ENCODE results near the gene USP40. TPM values are rescaled to one million over a fixed set of nuclear protein-coding genes. Genes with fewer than 3 reads are reported as not detected.

USP40 gene
- total and polyA plus RNA-seq, 2 experiments from 2014 or later = 5.7 to 11.7 TPM

DNA sequence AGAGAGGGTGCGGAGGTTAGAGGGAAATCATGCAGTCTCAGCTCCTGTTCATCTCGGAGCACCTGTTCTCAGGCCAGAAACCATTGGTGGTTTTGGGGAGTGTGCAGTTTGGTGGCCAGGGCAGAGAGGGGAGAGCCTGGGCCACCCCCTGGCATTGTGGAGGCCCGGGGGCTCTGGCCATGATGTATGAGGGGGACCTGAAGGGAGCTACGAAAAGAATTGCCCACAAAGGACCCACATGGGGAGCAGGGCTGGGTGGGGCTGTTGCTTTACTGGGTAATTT, 124.6 kb downstream of the USP40 start:
- no peak overlapping the region for H3K4me2 ChIP-seq
- H3K27ac ChIP-seq (ENCODE audit: low read depth) = no peak overlapping the region
- H3K4me1 ChIP-seq (ENCODE audit: insufficient read depth) = no peaks in the 10 kb centered on the region
- Mint-ChIP-seq H3K27me3 (ENCODE audit: insufficient read depth, low read depth, poor library complexity) (peaks cover 9% of the 10 kb centered on the region), H3K4me3 (no peak overlapping the region), H3K27ac (no peak overlapping the region), H3K36me3 (ENCODE audit: low read depth) (peaks cover 5% of the 10 kb centered on the region; the same call in 1 of the 3 replicates), H3K9me3 (no peaks in the 10 kb centered on the region), H3K4me1 (no peaks in the 10 kb centered on the region; the same call in 2 of the 3 replicates)
- H3K4me3 ChIP-seq = no peak overlapping the region
- H3K79me2 ChIP-seq (replicated peaks; ENCODE audit: insufficient read depth) = no peaks in the 10 kb centered on the region
- no peak overlapping the region for H2AFZ ChIP-seq
- no peaks in the 10 kb centered on the region for H3K36me3 ChIP-seq (ENCODE audit: insufficient read depth)
- no peaks in the 10 kb centered on the region for H3K27me3 ChIP-seq (ENCODE audit: insufficient read depth)
- H4K20me1 ChIP-seq (replicated peaks; ENCODE audit: insufficient read depth) = no peaks in the 10 kb centered on the region
- H3K9me2 ChIP-seq (ENCODE audit: insufficient read depth) = no peaks in the 10 kb centered on the region
- TF ChIP-seq CTCF (conservative IDR thresholded peaks at IDR 0.05; ENCODE audit: low read depth in 2 of 2) (no peak), NANOG (IDR thresholded peaks at IDR 0.05; ENCODE audit: borderline replicate concordance) (no peak), EZH2 (IDR thresholded peaks at IDR 0.05; ENCODE audit: low read depth, unreplicated experiment) (no peak), CREB1 (CRISPR knock-in tag; IDR thresholded peaks at IDR 0.05; ENCODE audit: low read depth) (no peak), ZNF462 (CRISPR knock-in tag; IDR thresholded peaks at IDR 0.05) (no peak), STAT1 (IDR thresholded peaks at IDR 0.05; ENCODE audit: unreplicated experiment) (no peak), EZH2phosphoT487 (IDR thresholded peaks at IDR 0.05; ENCODE audit: unreplicated experiment) (no peak), JUNB (IDR thresholded peaks at IDR 0.05; ENCODE audit: unreplicated experiment) (no peak), REST (IDR thresholded peaks at IDR 0.05; ENCODE audit: unreplicated experiment) (no peak), ZNF331 (CRISPR knock-in tag; IDR thresholded peaks at IDR 0.05; ENCODE audit: low read depth) (no peak), POLR2AphosphoS5 (IDR thresholded peaks at IDR 0.05; ENCODE audit: low read depth) (no peak), ETS1 (IDR thresholded peaks at IDR 0.05) (no peak)
- ATAC-seq (no peak), DNase-seq (ENCODE audit: low spot score) (no peak)
- H3F3A ChIP-seq (replicated peaks; ENCODE audit: low read depth) = no peaks in the 10 kb centered on the region

All from GM23338 (cell line).